Brain microvascular endothelial cell (primary cell): Measurements from ENCODE around the gene SH3RF2.

Experiments used
- DNase-seq: peaks from one replicate; pipeline ENCODE4 v3.0.0-alpha.2; 2020
- H3K27ac ChIP-seq: fragments of 250-450 bp; sonication (Bioruptor Pico); 2 replicates; pipeline ENCODE4 v1.5.1; 2020; ENCODE audit warnings: mild to moderate bottlenecking, moderate library complexity
- H3K27me3 ChIP-seq: fragments of 250-450 bp; sonication (Bioruptor Pico); replicated peaks from 2 replicates; pipeline ENCODE4 v1.5.1; 2020; ENCODE audit warnings: mild to moderate bottlenecking
- H3K36me3 ChIP-seq: fragments of 250-450 bp; sonication (Bioruptor Pico); replicated peaks from 2 replicates; pipeline ENCODE4 v1.5.1; 2020; ENCODE audit warnings: mild to moderate bottlenecking
- H3K4me3 ChIP-seq: 2 replicates; pipeline ENCODE4 v1.5.1; 2011; ENCODE audit warnings: low read depth, mild to moderate bottlenecking, control low read depth, low read length, moderate library complexity
- in situ Hi-C: cut with HindIII; loops from 2 replicates; pipeline ENCODE4 v1.10.0; 2017; ENCODE audit warnings: low sequenced_read_pairs, low pct_ligation_motif_present
- TF ChIP-seq, protein P1 (sequence below): IDR thresholded peaks from 2 replicates; pipeline ENCODE4 v1.5.1; 2011; ENCODE audit warnings: low read depth, mild to moderate bottlenecking, moderate library complexity, low read length, control low read depth, inconsistent platforms; ENCODE audit errors: missing control alignments

Gene SH3RF2

GRCh38 chr5:146109379-146109778 lies 173.0 kb downstream of the SH3RF2 start:
- in situ Hi-C loops: no loop called here
- TF ChIP-seq, protein P1, sequence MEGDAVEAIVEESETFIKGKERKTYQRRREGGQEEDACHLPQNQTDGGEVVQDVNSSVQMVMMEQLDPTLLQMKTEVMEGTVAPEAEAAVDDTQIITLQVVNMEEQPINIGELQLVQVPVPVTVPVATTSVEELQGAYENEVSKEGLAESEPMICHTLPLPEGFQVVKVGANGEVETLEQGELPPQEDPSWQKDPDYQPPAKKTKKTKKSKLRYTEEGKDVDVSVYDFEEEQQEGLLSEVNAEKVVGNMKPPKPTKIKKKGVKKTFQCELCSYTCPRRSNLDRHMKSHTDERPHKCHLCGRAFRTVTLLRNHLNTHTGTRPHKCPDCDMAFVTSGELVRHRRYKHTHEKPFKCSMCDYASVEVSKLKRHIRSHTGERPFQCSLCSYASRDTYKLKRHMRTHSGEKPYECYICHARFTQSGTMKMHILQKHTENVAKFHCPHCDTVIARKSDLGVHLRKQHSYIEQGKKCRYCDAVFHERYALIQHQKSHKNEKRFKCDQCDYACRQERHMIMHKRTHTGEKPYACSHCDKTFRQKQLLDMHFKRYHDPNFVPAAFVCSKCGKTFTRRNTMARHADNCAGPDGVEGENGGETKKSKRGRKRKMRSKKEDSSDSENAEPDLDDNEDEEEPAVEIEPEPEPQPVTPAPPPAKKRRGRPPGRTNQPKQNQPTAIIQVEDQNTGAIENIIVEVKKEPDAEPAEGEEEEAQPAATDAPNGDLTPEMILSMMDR: no peak
- no peaks in the 10 kb centered on the region for H3K27me3 ChIP-seq
- peaks cover 18% of the 10 kb centered on the region for H3K36me3 ChIP-seq
- H3K4me3 ChIP-seq: no peak overlapping the region
- no peak for DNase-seq
- no peak overlapping the region for H3K27ac ChIP-seq

DNA sequence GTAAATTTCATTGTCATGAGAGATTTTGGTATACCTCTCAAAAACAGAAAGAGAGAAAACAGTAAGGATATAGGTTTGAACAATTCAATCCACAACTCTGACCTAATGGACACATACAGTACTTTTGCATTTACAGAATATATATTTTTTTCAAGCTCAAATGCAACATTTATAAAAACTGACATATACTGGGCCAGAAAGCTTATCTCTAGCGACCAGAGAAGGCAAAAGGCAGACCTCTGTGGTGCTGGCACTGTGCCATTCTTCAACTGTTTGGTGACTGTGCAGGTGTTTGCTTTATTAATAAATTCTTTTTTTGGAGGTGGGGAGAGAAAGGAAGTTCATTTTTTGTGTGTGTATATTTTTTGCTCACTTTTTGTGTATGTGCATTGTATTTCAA lies 175.0 kb downstream of the SH3RF2 start:
- H3K27ac ChIP-seq: no peak overlapping the region
- no peak for DNase-seq

DNA sequence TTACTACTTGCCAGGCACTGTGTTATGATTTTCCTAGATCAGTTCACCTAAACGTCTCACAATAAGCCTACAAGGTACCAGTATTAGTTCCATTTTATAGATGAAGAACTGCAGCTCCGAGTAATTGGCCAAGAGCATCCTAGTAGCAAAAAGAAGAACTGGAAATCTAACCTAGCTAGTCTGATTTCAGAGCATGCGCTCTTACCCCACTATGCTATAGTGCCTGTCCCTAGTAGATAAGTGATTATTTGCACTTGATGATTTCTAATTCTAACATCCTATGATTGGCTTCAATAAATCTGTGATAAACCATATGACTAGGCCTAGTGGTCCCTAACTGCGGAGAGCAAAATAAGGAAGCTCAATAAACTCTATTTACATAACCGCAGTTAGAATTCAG lies 176.1 kb downstream of the SH3RF2 start:
- no peak overlapping the region for H3K27ac ChIP-seq
- DNase-seq: no peak
- H3K4me3 ChIP-seq: no peak overlapping the region
- in situ Hi-C loops: no loop called here
- TF ChIP-seq, protein P1: no peak
- H3K36me3 ChIP-seq: peaks cover 30% of the 10 kb centered on the region
- H3K27me3 ChIP-seq: no peaks in the 10 kb centered on the region

More for the DNA sequence above, 175.0 kb downstream of the SH3RF2 start:
- TF ChIP-seq, protein P1: no peak
- Histone ChIP-seq H3K36me3 (peaks cover 26% of the 10 kb centered on the region), H3K4me3 (no peak overlapping the region), H3K27me3 (no peaks in the 10 kb centered on the region)
- in situ Hi-C loops: no loop called here
